Fibroblast of skin of right quadriceps (primary cell): Measurements from ENCODE around the gene AUTS2.
A peak's percentile ranks its signal among the peaks of the same experiment; 100 is the strongest.

ENCODE experiments used
- DNase-seq: peaks from one replicate; pipeline ENCODE4 v3.0.0-alpha.2; 2013

Gene AUTS2

GRCh38 chr7:70695795-70696083 lies 1097.5 kb downstream of the AUTS2 start:
- DNase-seq = no peak

- DNase-seq = peak; percentile 57
Observed at GRCh38 chr7:70696201-70696754, 1098.0 kb downstream of the AUTS2 start.

DNA sequence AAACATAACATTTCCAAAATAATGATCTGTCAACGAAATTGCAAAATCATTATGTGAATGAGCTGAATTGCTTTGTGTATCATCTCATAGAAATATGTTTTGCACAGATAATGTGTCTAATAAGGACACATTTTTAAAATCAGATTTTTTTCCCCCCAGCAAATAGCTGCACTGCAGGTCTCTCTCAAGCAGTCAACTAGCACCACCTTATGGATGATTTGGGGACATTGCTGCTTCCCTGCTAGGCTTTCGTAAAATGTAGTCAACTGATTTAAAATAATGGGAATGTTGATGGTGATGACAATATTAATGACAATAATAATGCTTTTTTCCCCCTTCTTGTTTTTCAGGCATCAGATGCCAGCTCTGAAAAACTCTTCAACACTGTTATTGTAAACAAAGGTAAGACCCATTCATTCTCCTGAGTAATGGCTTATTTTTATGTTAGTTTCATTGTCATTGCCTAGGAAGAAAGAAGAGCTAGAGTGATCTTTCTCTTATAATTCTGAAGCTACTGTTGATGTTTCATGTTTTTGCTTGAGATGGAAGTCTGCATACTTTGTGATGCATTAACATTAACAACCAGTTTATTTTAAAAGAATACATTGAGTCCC lies 1100.1 kb downstream of the AUTS2 start:
- DNase-seq = peak; percentile 69

GRCh38 chr7:70699271-70699670 lies 1101.0 kb downstream of the AUTS2 start:
- DNase-seq = no peak

GRCh38 chr7:70700055-70700940 lies 1102.0 kb downstream of the AUTS2 start:
- DNase-seq = no peak

DNA sequence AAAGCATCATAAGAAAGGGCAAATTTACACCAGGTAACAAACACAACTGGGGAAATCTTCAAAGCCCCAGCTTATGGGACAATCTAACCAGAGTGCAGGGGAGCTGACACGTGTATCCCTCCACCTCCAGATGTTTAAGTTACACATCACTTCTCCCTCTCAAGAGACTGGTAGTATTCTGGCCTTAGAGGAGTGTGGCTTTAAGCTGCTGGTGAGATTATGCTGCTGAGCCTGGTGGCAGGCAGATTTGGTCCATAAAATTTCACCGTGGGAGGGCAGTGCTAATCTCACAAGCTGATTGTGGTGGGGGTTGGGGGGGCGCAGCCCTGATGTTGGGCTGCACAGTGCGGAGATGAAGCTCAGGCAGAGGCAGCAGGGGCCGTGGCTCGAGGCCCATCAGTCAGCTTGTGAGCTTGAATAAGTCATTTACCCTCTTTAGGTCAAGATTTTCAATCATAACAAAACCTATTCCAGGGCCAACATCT lies 1102.7 kb downstream of the AUTS2 start:
- DNase-seq = no peak

GRCh38 chr7:70701477-70701876 lies 1103.2 kb downstream of the AUTS2 start:
- no peak for DNase-seq

DNA sequence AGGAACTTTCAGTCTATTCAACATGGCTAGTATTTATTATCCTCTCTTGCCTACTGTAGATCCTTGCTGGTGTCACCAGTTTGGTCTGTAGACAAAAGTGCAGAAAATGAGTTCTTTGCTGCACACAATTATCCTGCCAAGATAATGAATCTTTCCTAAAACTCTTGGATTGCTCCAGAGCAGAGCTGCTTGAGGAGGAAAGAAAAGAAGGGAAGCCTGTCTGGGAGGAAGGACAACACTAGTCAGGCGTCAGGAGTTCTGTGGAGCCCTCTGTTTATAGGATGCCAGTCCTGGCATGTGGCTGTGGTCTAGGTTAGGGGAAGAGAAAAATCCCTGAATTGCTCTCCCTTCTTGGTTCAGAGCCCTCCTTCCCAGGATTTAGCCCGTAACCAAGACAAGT lies 1103.7 kb downstream of the AUTS2 start:
- no peak for DNase-seq

DNA sequence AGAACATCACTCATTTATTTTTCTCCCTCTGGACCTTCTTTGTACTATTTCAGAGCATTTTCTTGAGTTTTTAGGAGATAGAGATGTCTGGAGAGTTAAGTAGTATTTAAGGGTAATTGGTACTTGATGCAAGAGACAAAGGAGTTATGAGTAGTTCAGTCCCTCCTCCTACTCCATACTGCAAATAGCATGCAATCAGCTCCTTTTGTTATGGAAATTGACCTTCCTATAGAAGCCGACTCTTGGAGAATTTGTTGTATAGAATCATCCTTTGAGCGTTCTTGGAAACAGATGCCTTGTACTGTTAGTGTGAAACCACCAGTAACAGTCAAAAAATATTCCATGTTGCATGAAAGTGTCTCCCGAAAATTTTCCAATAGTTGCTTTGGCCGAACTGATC lies 1105.5 kb downstream of the AUTS2 start:
- no peak for DNase-seq

GRCh38 chr7:70704831-70705346 lies 1106.6 kb downstream of the AUTS2 start:
- peak; percentile 35 for DNase-seq

GRCh38 chr7:70706204-70706603 lies 1107.9 kb downstream of the AUTS2 start:
- no peak for DNase-seq

DNA sequence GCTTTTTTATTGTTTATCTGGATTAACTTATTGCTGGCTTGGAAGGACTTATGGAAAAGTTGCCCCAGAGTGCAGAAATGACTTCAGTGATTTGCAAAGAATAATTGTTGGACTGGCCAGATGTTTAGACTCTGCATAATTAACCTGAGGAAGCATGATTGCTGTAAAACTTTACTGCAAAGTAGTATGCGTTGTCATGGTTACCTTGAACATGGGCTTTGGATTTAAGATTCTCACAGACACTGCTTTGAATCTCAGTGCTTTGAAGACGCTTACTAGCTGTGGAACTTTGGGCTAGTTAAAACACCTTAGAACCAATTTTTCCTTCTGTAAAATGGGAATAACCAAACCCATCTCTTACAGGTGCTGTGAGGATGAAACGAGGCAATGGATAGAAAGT lies 1108.4 kb downstream of the AUTS2 start:
- DNase-seq = no peak

DNA sequence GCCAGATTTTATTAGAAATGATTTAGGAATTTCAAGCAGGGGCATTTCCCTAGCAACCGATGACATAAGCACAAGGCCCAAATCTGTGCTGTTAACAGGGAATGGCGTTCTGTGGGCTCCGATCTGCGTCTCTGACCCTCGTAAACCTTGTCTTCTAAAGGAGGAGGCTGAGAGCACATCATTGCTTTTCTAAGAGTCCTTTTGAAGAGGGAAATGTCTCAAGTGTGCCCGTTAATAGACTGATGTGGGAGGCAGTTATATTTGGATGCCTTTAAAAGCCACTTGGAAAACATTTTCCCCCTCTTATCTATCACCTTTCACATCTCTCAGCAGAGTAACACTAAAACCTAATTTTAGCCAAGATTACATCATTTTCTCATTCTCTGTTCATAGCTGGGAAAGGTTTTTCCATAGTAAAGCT lies 1109.6 kb downstream of the AUTS2 start:
- DNase-seq = no peak

- peak; percentile 85 for DNase-seq
Observed at GRCh38 chr7:70710011-70710480, 1111.8 kb downstream of the AUTS2 start.

DNA sequence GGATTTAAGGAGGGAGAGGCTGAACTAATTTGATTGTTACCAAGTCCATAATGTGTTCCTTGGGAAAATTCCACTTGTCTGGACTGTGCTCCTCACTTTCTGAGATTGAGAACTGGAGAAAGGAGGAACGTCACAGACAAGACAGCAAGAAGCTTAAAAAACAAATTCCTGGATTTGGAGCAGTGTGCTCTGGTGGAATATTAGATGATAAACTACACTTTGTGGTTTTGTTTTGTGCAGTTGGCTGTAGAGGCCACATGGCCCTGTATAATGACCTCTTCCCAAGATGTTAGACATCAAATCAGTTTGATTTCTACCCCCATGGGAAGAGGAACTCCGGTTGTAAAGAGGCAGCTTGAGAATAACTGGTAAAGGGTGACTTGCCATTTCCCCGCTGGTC lies 1112.4 kb downstream of the AUTS2 start:
- DNase-seq = no peak

- no peak for DNase-seq
Observed at GRCh38 chr7:70711452-70711851, 1113.2 kb downstream of the AUTS2 start.

GRCh38 chr7:70712942-70713341 lies 1114.7 kb downstream of the AUTS2 start:
- DNase-seq = no peak

DNA sequence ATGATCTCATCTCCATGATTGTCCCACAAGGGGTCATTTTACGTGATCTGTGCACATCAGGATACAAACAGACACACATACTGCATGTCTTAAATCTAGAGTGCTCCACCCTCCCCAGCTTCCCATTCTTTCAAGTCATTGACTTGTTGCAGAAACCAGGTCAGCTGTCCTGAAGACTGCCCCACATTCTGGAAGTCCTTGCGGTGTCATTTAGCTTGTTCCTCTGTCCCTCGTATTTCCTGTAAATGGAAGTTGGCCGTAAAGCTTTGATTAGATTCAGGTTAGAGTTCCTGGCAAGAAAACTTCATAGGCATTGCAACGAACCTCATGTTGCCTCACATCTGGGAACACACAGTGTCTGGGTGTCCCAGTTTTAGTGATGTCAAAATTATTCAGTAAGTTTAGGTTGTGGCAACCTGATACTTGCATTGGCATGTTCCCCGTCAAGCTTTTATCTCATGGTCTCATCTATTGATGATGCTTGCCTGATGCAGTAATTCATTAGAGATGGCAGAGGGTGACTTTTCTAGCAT lies 1116.3 kb downstream of the AUTS2 start:
- no peak for DNase-seq

- DNase-seq = no peak
Observed at GRCh38 chr7:70717553-70718329, 1119.5 kb downstream of the AUTS2 start.

GRCh38 chr7:70719125-70719524 lies 1120.8 kb downstream of the AUTS2 start:
- no peak for DNase-seq

- DNase-seq = no peak
Observed at GRCh38 chr7:70720191-70720873, 1122.1 kb downstream of the AUTS2 start.

- no peak for DNase-seq
Observed at GRCh38 chr7:70721500-70721899, 1123.2 kb downstream of the AUTS2 start.
